Brain microvascular endothelial cell (primary cell): ENCODE data around the gene GPR180.

Source experiments
- DNase-seq: peaks from one replicate; pipeline ENCODE4 v3.0.0-alpha.2; 2020
- H3K27ac ChIP-seq: fragments of 250-450 bp; sonication (Bioruptor Pico); 2 replicates; pipeline ENCODE4 v1.5.1; 2020; ENCODE audit warnings: mild to moderate bottlenecking, moderate library complexity
- H3K27me3 ChIP-seq: fragments of 250-450 bp; sonication (Bioruptor Pico); replicated peaks from 2 replicates; pipeline ENCODE4 v1.5.1; 2020; ENCODE audit warnings: mild to moderate bottlenecking
- H3K36me3 ChIP-seq: fragments of 250-450 bp; sonication (Bioruptor Pico); replicated peaks from 2 replicates; pipeline ENCODE4 v1.5.1; 2020; ENCODE audit warnings: mild to moderate bottlenecking
- H3K4me3 ChIP-seq: 2 replicates; pipeline ENCODE4 v1.5.1; 2011; ENCODE audit warnings: low read depth, mild to moderate bottlenecking, control low read depth, low read length, moderate library complexity
- CTCF ChIP-seq: IDR thresholded peaks from 2 replicates; pipeline ENCODE4 v1.5.1; 2011; ENCODE audit warnings: low read depth, mild to moderate bottlenecking, moderate library complexity, low read length, control low read depth, inconsistent platforms; ENCODE audit errors: missing control alignments
- in situ Hi-C: cut with HindIII; loops from 2 replicates; pipeline ENCODE4 v1.10.0; 2017; ENCODE audit warnings: low sequenced_read_pairs, low pct_ligation_motif_present

Gene GPR180

GRCh38 chr13:94598281-94598680, 3.4 kb upstream of the GPR180 start:
- Histone ChIP-seq H3K27ac (no peak overlapping the region), H3K4me3 (no peak overlapping the region), H3K27me3 (no peaks in the 10 kb centered on the region), H3K36me3 (no peaks in the 10 kb centered on the region)
- in situ Hi-C loops: no loop called here
- TF ChIP-seq CTCF: no peak
- DNase-seq: no peak

GRCh38 chr13:94599877-94600276, 1.8 kb upstream of the GPR180 start:
- no peak for TF ChIP-seq CTCF
- in situ Hi-C loops: no loop called here

GRCh38 chr13:94602467-94602866, 810 bp downstream of the GPR180 start:
- DNase-seq: no peak
- in situ Hi-C loops: no loop called here
- TF ChIP-seq CTCF: no peak

More at GRCh38 chr13:94599877-94600276, 1.8 kb upstream of the GPR180 start:
- Histone ChIP-seq H3K36me3 (no peaks in the 10 kb centered on the region), H3K4me3 (no peak overlapping the region), H3K27me3 (no peaks in the 10 kb centered on the region), H3K27ac (no peak overlapping the region)
- DNase-seq: no peak

GRCh38 chr13:94607056-94607455, 5.4 kb downstream of the GPR180 start:
- DNase-seq: no peak
- Histone ChIP-seq H3K27ac (no peak overlapping the region), H3K27me3 (no peaks in the 10 kb centered on the region), H3K4me3 (no peak overlapping the region), H3K36me3 (peaks cover 32% of the 10 kb centered on the region)
- TF ChIP-seq CTCF: no peak
- in situ Hi-C loops: no loop called here

More at GRCh38 chr13:94602467-94602866, 810 bp downstream of the GPR180 start:
- Histone ChIP-seq H3K4me3 (peak overlapping the region; percentile 96), H3K36me3 (peaks cover 19% of the 10 kb centered on the region), H3K27ac (peak overlapping the region; percentile 69), H3K27me3 (no peaks in the 10 kb centered on the region)

- no peak for DNase-seq
- in situ Hi-C loops: no loop called here
- no peak for TF ChIP-seq CTCF
- Histone ChIP-seq H3K27me3 (no peaks in the 10 kb centered on the region), H3K4me3 (no peak overlapping the region), H3K27ac (no peak overlapping the region), H3K36me3 (peaks cover 36% of the 10 kb centered on the region)
Observed at GRCh38 chr13:94607939-94608338, 6.3 kb downstream of the GPR180 start.

GRCh38 chr13:94608586-94608985, 6.9 kb downstream of the GPR180 start:
- no peak for DNase-seq
- no peak overlapping the region for H3K4me3 ChIP-seq
- in situ Hi-C loops: no loop called here
- H3K36me3 ChIP-seq: peaks cover 41% of the 10 kb centered on the region
- TF ChIP-seq CTCF: no peak
- no peak overlapping the region for H3K27ac ChIP-seq
- no peaks in the 10 kb centered on the region for H3K27me3 ChIP-seq
